MCF 10A (cell line): ENCODE data around the gene GID8. TPM values are rescaled to one million over a fixed set of nuclear protein-coding genes. Genes with fewer than 3 reads are reported as not detected.

Source experiments
- BruUV-seq: library from RNA; stranded (reverse); fragments of 400-500 nt; replicated peaks from 2 replicates; lab custom pipeline; 2021; lab: Mats Ljungman, UMichigan
- CTCF ChIA-PET: fragments of 300-600 bp; sonication (Branson Sonifier 250); formaldehyde crosslinking; extraction: SDS; loops from one replicate; lab custom pipeline; 2021; ENCODE audit warnings: antibody characterized with exemption, inconsistent platforms; lab: Yijun Ruan, JAX
- POLR2A ChIA-PET: fragments of 300-600, 350-650 bp; sonication (Branson Sonifier 250); formaldehyde crosslinking; extraction: SDS; loops from one replicate; lab custom pipeline; 2020; ENCODE audit warnings: antibody characterized with exemption, inconsistent platforms; lab: Yijun Ruan, JAX
- DNase-seq: peaks from one replicate; pipeline ENCODE4 v3.0.0-alpha.2; 2018; ENCODE audit not compliant: unreplicated experiment
- H3K27ac Mint-ChIP-seq: one replicate; pipeline ENCODE4 v1.8.0; 2022; ENCODE audit warnings: mild to moderate bottlenecking, low read depth, mixed read lengths; ENCODE audit not compliant: unreplicated experiment
- H3K27me3 Mint-ChIP-seq: one replicate; pipeline ENCODE4 v1.8.0; 2022; ENCODE audit warnings: mixed read lengths; ENCODE audit not compliant: insufficient read depth, unreplicated experiment
- H3K36me3 Mint-ChIP-seq: one replicate; pipeline ENCODE4 v1.8.0; 2022; ENCODE audit warnings: mild to moderate bottlenecking, moderate library complexity, mixed read lengths; ENCODE audit not compliant: insufficient read depth, unreplicated experiment
- H3K4me1 Mint-ChIP-seq: one replicate; pipeline ENCODE4 v1.8.0; 2022; ENCODE audit warnings: mixed read lengths; ENCODE audit not compliant: insufficient read depth, unreplicated experiment
- H3K4me3 Mint-ChIP-seq: one replicate; pipeline ENCODE4 v1.8.0; 2022; ENCODE audit warnings: mild to moderate bottlenecking, moderate library complexity, mixed read lengths; ENCODE audit not compliant: unreplicated experiment
- H3K9me3 Mint-ChIP-seq: one replicate; pipeline ENCODE4 v1.8.0; 2022; ENCODE audit warnings: mixed read lengths; ENCODE audit not compliant: unreplicated experiment
- CTCF ChIP-seq: fragments of 200-600 bp; IDR thresholded peaks from one replicate; pipeline ENCODE4 v1.8.0; 2022; ENCODE audit warnings: antibody characterized with exemption, mild to moderate bottlenecking; ENCODE audit not compliant: unreplicated experiment
- intact Hi-C: fragments of 100-400 bp; cut with micrococcal nuclease; formaldehyde crosslinking; loops from 2 replicates; pipeline ENCODE4 v1.14.1; 2022
- total RNA-seq: library from RNA; stranded (reverse); gene quantifications from 2 replicates; pipeline ENCODE4 v1.2.3, GENCODE V29; 2022

Gene GID8
- total RNA-seq, 1 experiment from 2014 or later: 31.6 TPM

- BruUV-seq: no TSS peak
- no peaks in the 10 kb centered on the region for H3K9me3 Mint-ChIP-seq
- intact Hi-C loops: loop anchor here (1.0 kb wide), 1 partner anchor 36 kb away; no protein-coding TSS in a partner anchor
- H3K36me3 Mint-ChIP-seq: no peaks in the 10 kb centered on the region
- TF ChIP-seq CTCF: no peak
- DNase-seq: no peak
- POLR2A ChIA-PET: interaction anchor here (0.7 to 1.0 kb wide), 4 partner anchors 35 to 446 kb away, joined by 3 to 5 read pairs (median 4); partner anchors contain the start of gene GID8
- CTCF ChIA-PET: interaction anchor here (0.5 to 1.3 kb wide), 31 partner anchors 7 to 1047 kb away, joined by 3 to 11 read pairs (median 3); partner anchors contain the start of gene BHLHE23
- peaks cover 6% of the 10 kb centered on the region for H3K4me1 Mint-ChIP-seq
- H3K4me3 Mint-ChIP-seq: no peak overlapping the region
- peaks cover 8% of the 10 kb centered on the region for H3K27me3 Mint-ChIP-seq
- H3K27ac Mint-ChIP-seq: no peak overlapping the region
Observed at GRCh38 chr20:62972845-62973745, 35.1 kb downstream of the GID8 start.

- Mint-ChIP-seq H3K4me3 (no peak overlapping the region), H3K4me1 (peaks cover 6% of the 10 kb centered on the region), H3K27me3 (peaks cover 30% of the 10 kb centered on the region), H3K27ac (no peak overlapping the region), H3K9me3 (no peaks in the 10 kb centered on the region), H3K36me3 (no peaks in the 10 kb centered on the region)
- ChIA-PET CTCF (interaction anchor here (1.2 kb wide), 1 partner anchor 34 kb away, joined by 5 read pairs; no protein-coding TSS in a partner anchor), POLR2A (interaction anchor here (0.6 to 1.2 kb wide), 2 partner anchors 34 to 41 kb away, joined by 3 read pairs; no protein-coding TSS in a partner anchor)
- intact Hi-C loops: no loop called here
- no peak for TF ChIP-seq CTCF
- no peak for DNase-seq
- BruUV-seq: no TSS peak
Observed at GRCh38 chr20:62975251-62975760, 37.4 kb downstream of the GID8 start.

GRCh38 chr20:62975812-62976508 is 38.0 kb downstream of the GID8 start:
- CTCF ChIA-PET: interaction anchor here (0.6 to 1.2 kb wide), 3 partner anchors 10 to 33 kb away, joined by 3 to 5 read pairs (median 3); no protein-coding TSS in a partner anchor
- Mint-ChIP-seq H3K4me3 (no peak overlapping the region), H3K36me3 (no peaks in the 10 kb centered on the region), H3K9me3 (no peaks in the 10 kb centered on the region), H3K4me1 (peaks cover 6% of the 10 kb centered on the region), H3K27ac (no peak overlapping the region), H3K27me3 (peaks cover 35% of the 10 kb centered on the region)
- POLR2A ChIA-PET: interaction anchor here (1.2 kb wide), 1 partner anchor 33 kb away, joined by 3 read pairs; no protein-coding TSS in a partner anchor
- no TSS peak for BruUV-seq
- TF ChIP-seq CTCF: no peak
- intact Hi-C loops: no loop called here
- DNase-seq: no peak
